HepG2 (cell line): Measurements from ENCODE around the gene MAMLD1. TPM values are rescaled to one million over a fixed set of nuclear protein-coding genes. Genes with fewer than 3 reads are reported as not detected.

Experiments used
- ATF2 ChIP-seq: sonication (generic); formaldehyde crosslinking; IDR thresholded peaks from 2 replicates; pipeline ENCODE4 v1.4.0; 2020; ENCODE audit warnings: missing genetic modification reagents
- CAMTA2 ChIP-seq: sonication (generic); formaldehyde crosslinking; IDR thresholded peaks from 2 replicates; pipeline ENCODE4 v1.4.0; 2020; ENCODE audit warnings: mild to moderate bottlenecking, missing genetic modification reagents, borderline replicate concordance
- MLXIP ChIP-seq: sonication (generic); formaldehyde crosslinking; IDR thresholded peaks from 2 replicates; pipeline ENCODE4 v1.9.0; 2021; ENCODE audit warnings: missing genetic modification reagents, borderline replicate concordance
- NFAT5 ChIP-seq: sonication (generic); formaldehyde crosslinking; IDR thresholded peaks from 2 replicates; pipeline ENCODE4 v1.4.0; 2020; ENCODE audit warnings: missing genetic modification reagents
- STAG1 ChIP-seq: sonication (generic); formaldehyde crosslinking; IDR thresholded peaks from 2 replicates; pipeline ENCODE4 v1.4.0; 2020; ENCODE audit warnings: missing genetic modification reagents
- TRIM24 ChIP-seq: sonication (generic); formaldehyde crosslinking; IDR thresholded peaks from 2 replicates; pipeline ENCODE4 v1.8.0; 2022; ENCODE audit warnings: mild to moderate bottlenecking, missing genetic modification reagents
- ZNF10 ChIP-seq: sonication (generic); formaldehyde crosslinking; IDR thresholded peaks from 2 replicates; pipeline ENCODE4 v1.4.0; 2020; ENCODE audit warnings: mild to moderate bottlenecking, low read depth, missing genetic modification reagents, borderline replicate concordance
- ZNF484 ChIP-seq: sonication (generic); formaldehyde crosslinking; IDR thresholded peaks from 2 replicates; pipeline ENCODE4 v1.5.1; 2020; ENCODE audit warnings: mild to moderate bottlenecking, low read depth, missing genetic modification reagents, borderline replicate concordance
- ZNF510 ChIP-seq: sonication (generic); formaldehyde crosslinking; IDR thresholded peaks from 2 replicates; pipeline ENCODE4 v1.4.0; 2020; ENCODE audit warnings: low read depth, mild to moderate bottlenecking, missing genetic modification reagents
- ZNF562 ChIP-seq: sonication (generic); formaldehyde crosslinking; IDR thresholded peaks from 2 replicates; pipeline ENCODE4 v1.8.0; 2022; ENCODE audit warnings: missing genetic modification reagents, borderline replicate concordance
- ZNF678 ChIP-seq: sonication (generic); formaldehyde crosslinking; IDR thresholded peaks from 2 replicates; pipeline ENCODE4 v1.4.0; 2020; ENCODE audit warnings: mild to moderate bottlenecking, missing genetic modification reagents
- ZNF777 ChIP-seq: sonication (generic); formaldehyde crosslinking; IDR thresholded peaks from 2 replicates; pipeline ENCODE4 v1.4.0; 2020; ENCODE audit warnings: missing genetic modification reagents
- polyA plus RNA-seq, 8 experiments: library from polyadenylated mRNA; depleted of rRNA in 3 of 8; stranded (reverse) in 7 of 8; unstranded in 1 of 8; fragments of >200 nt; fragmentation: Illumina TruSeq in 4 of 8; extraction: Trizol in 4 of 8; gene quantifications; 2 replicates each; pipeline versions ENCODE4 v1.2.1 to v1.2.3, GENCODE V29; 2011 to 2016; ENCODE audit warnings: low read depth in 4 of 8, missing spikeins in 1 of 8, mixed read lengths in 1 of 8; ENCODE audit not compliant: insufficient read depth in 1 of 8
- total RNA-seq, 5 experiments: library from RNA; depleted of rRNA; stranded (reverse); fragments of >200 nt; fragmentation: Illumina TruSeq; extraction: Trizol; gene quantifications; 2 replicates each; pipeline ENCODE4 v1.2.3, GENCODE V29; 2016; ENCODE audit warnings: low read depth in 1 of 5
- TF ChIP-seq, protein P1 (sequence below): sonication (generic); formaldehyde crosslinking; IDR thresholded peaks from 2 replicates; pipeline ENCODE4 v1.4.0; 2020; ENCODE audit warnings: missing genetic modification reagents

Gene MAMLD1
- total and polyA plus RNA-seq, 2 of the 13 experiments (the other 11 are each of a cell fraction or from before 2014, with no cell fraction given) = not detected

DNA sequence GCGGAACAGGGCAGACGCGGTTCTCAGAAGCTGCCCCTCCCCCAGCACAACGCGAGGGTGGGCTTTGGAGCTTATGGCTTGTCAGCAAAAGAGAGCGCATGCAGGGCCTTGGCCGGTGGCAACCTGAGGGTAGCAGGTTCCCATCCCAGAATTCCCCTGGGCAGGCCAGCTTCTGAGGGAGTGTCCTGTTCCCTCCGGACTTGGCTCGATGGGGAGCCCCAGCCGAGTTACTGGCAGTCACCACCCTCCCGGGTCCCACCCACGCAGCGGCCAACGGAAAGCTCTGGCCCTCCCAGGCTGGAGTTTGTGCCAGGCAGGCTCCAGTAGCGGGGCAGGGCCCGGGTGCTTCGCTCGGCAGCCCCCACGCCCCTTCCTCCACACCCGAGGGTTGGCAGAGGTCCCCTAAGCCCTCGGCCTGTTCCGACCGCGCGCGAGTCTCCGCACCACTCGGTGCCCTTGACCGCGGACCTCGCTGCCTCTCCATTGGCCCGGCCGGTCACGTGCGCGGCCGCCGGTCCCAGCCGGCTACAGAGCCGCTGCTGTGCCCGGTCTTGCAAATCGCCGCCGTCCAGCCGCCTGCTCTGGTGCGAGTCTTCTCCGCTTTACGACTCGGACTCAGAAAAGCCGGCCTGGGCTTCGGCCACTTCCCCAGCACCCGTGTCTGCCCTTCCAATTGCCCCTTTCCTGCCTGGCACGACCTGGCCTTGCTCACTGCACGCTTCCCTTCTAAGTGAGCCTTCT is 184.4 kb downstream of the MAMLD1 start (continued):
- TF ChIP-seq NFAT5 (CRISPR knock-in tag) (no peak), ZNF777 (CRISPR knock-in tag) (peak; percentile 85), MLXIP (CRISPR knock-in tag) (no peak), ZNF484 (no peak), ZNF510 (no peak), ATF2 (CRISPR knock-in tag) (no peak), CAMTA2 (CRISPR knock-in tag) (no peak), ZNF562 (CRISPR knock-in tag) (no peak), ZNF10 (no peak), TRIM24 (CRISPR knock-in tag) (no peak), STAG1 (no peak), ZNF678 (CRISPR knock-in tag) (0 out of 2 replicates have a peak, but pooled peaks have one; percentile 47)
- TF ChIP-seq, protein P1, sequence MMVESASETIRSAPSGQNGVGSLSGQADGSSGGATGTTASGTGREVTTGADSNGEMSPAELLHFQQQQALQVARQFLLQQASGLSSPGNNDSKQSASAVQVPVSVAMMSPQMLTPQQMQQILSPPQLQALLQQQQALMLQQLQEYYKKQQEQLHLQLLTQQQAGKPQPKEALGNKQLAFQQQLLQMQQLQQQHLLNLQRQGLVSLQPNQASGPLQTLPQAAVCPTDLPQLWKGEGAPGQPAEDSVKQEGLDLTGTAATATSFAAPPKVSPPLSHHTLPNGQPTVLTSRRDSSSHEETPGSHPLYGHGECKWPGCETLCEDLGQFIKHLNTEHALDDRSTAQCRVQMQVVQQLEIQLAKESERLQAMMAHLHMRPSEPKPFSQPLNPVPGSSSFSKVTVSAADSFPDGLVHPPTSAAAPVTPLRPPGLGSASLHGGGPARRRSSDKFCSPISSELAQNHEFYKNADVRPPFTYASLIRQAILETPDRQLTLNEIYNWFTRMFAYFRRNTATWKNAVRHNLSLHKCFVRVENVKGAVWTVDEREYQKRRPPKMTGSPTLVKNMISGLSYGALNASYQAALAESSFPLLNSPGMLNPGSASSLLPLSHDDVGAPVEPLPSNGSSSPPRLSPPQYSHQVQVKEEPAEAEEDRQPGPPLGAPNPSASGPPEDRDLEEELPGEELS = no peak
